ENCODE results near the gene FANCI.
A peak's percentile ranks its signal among the peaks of the same experiment; 100 is the strongest.

The FANCI gene

GRCh38 chr15:89334510-89335297 lies 90.9 kb downstream of the FANCI start, which contains the start of gene POLG:
POLG (minus strand) TSS chr15:89334824; CDS start chr15:89333754, 1,070 bp downstream.
- DNase-seq, result peak; percentile 98 to 99

- peak in 1 of 2 donors; percentile 26 for DNase-seq
Measured at GRCh38 chr15:89335298-89336041, 91.7 kb downstream of the FANCI start.

- no peak for DNase-seq
Measured at GRCh38 chr15:89338036-89338435, 94.3 kb downstream of the FANCI start.

GRCh38 chr15:89340573-89340972 lies 96.8 kb downstream of the FANCI start:
- DNase-seq, result no peak

- DNase-seq, result no peak
Measured at GRCh38 chr15:89341316-89342005, 97.7 kb downstream of the FANCI start.

GRCh38 chr15:89342840-89343239 lies 99.1 kb downstream of the FANCI start:
- DNase-seq, result no peak

- DNase-seq, result no peak
Measured at GRCh38 chr15:89345248-89345647, 101.5 kb downstream of the FANCI start.

GRCh38 chr15:89346516-89347231 lies 102.9 kb downstream of the FANCI start:
- no peak for DNase-seq

GRCh38 chr15:89349206-89349558 lies 105.4 kb downstream of the FANCI start:
- DNase-seq, result no peak

- DNase-seq, result no peak
Measured at GRCh38 chr15:89352476-89352875, 108.7 kb downstream of the FANCI start.

GRCh38 chr15:89353991-89354390 lies 110.2 kb downstream of the FANCI start:
- no peak for DNase-seq

GRCh38 chr15:89356634-89357298 lies 113.0 kb downstream of the FANCI start:
- DNase-seq, result no peak

GRCh38 chr15:89358435-89358754 lies 114.6 kb downstream of the FANCI start:
- no peak for DNase-seq

GRCh38 chr15:89358755-89359439 lies 115.1 kb downstream of the FANCI start:
- peak; percentile 81 to 92 for DNase-seq

GRCh38 chr15:89359471-89360293 lies 115.9 kb downstream of the FANCI start:
- no peak for DNase-seq

GRCh38 chr15:89360294-89360971 lies 116.7 kb downstream of the FANCI start:
- DNase-seq, result no peak

GRCh38 chr15:89361451-89362202 lies 117.8 kb downstream of the FANCI start:
- DNase-seq, result peak; percentile 54 to 57

GRCh38 chr15:89362203-89363101 lies 118.7 kb downstream of the FANCI start:
- DNase-seq, result no peak

Measured in stimulated activated CD4-positive, alpha-beta T cell treated with anti-CD3 and anti-CD28 coated beads, Interleukin-2, amount 100 ng/mL, for 48 hours (primary cell).